DND-41 (cell line): ENCODE results near the gene AOPEP.

ENCODE experiments used
- CTCF ChIP-seq: IDR thresholded peaks from 2 replicates; pipeline ENCODE4 v1.5.1; 2012; ENCODE audit warnings: borderline replicate concordance, low read length, moderate library complexity, mild to moderate bottlenecking; ENCODE audit not compliant: poor library complexity, severe bottlenecking; ENCODE audit errors: extremely low read depth
- EZH2 ChIP-seq: IDR thresholded peaks from 3 replicates; pipeline ENCODE4 v1.6.1; 2012; ENCODE audit warnings: borderline replicate concordance, low read depth, mild to moderate bottlenecking, moderate library complexity, low read length, inconsistent platforms; ENCODE audit not compliant: severe bottlenecking

DNA sequence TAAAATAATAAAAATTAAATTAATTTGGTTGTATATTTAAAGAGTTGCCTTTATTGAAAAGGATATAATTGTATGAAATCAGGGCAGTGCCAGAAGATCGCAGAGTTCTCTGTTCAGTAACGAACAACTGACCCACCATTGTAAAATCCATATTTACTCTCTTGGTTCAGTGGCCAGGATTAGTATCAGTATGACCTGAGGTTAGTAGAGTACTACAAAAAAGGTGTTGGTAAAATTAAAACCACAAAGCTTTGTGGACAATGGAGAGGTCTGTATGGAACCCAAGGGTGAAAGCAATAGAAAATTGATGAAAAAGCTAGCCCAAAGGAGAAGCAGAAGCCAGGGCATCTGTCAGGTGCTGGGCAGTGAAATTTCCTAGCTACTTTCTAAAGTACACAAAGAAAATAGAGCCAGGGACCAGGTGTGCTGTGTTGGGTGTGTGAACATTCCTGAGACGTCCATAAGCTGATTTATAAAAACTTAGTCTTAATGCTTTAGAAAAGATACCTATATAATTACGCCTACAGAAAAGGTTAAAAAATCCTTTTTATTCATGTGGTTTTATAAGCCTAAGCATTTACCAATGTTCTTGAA, 159.5 kb downstream of the AOPEP start:
- TF ChIP-seq EZH2 (no peak), CTCF (no peak)
